Stimulated activated CD8-positive, alpha-beta memory T cell treated with anti-CD3 and anti-CD28 coated beads, Interleukin-12 subunit alpha, Interleukin-12 subunit beta, amount 100 ng/mL, for 1 hour (primary cell): ENCODE measurements around the gene YWHAE.
A peak's percentile ranks its signal among the peaks of the same experiment; 100 is the strongest.
"Not testable (repeated sequence)": the region's sequence is repeated elsewhere in the genome, so short reads cannot be mapped to it uniquely, and the experiment has no call there.

Experiments used
- DNase-seq: peaks from one replicate; pipeline ENCODE4 v3.0.0-alpha.2; 2020; ENCODE audit warnings: low read depth

The YWHAE gene

DNA sequence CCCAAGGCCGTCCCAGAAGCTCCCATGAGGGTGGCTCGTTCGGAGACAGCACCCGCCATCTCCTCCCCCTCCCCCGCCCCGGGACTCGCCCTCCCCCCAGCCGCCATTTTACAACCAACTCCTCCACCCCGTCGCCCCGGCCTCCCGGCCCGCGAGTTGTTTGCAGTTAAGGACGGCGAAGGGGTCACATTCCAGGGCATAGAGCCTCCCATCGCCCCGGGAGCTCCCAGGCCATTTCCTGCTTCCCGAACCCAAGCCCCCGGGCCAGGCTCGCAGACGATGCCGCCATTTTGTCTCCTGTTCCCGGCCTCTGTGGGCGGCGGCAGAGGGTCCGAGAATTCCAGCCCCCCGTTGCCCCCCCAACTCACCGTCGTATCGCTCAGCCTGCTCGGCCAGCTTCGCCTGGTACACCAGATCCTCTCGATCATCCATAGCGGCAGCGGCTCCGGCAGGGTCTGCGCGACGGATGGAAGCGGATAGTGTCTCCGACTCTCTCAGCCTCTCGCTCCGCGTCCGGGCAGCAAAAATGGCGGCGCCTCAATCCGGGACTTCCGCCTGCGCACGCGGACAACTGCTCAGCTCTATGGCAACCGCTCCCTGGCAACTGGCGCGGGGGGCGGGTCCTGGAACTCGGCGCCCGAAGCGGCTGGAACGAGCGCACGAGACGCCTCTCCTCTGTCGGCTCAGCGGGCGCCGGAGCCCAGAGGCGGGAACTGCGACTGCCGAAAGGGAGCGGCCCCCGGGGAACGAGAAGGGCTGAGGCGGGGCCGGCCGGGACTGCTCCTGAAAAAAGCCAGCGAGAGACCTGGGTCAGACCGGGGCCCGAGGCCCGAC lies at the start of gene YWHAE:
YWHAE (minus strand) TSS at position 544 of the 834 bp plus-strand sequence; CDS start at position 432, 112 bp downstream.
- peak; percentile 92 for DNase-seq

DNA sequence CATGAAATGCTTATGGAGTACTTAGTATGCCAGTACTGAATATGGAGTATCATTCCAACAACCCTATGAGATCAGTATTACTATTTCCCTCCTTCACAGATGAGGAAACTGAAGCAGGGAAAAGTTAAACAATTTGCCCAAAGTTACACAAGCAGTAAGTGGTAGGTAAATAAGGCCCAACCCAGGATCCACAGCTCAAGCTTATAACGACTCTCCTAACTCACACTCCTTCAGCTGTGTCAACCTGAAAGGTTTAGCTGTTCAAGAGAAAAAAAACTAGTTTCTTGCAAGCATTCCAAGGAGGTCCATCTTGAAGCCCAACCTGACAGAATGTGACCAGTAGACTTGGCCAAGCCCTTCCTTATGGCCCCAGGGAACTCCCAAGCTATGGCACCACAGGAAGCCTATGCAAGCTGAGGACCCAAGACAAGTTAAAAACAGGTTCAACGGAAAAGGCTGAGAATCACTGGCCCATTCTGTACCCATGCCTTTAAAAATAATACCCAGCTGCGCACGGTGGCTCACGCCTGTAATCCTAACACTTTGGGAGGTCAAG lies 49.5 kb upstream of the YWHAE start:
- DNase-seq, result no peak

DNA sequence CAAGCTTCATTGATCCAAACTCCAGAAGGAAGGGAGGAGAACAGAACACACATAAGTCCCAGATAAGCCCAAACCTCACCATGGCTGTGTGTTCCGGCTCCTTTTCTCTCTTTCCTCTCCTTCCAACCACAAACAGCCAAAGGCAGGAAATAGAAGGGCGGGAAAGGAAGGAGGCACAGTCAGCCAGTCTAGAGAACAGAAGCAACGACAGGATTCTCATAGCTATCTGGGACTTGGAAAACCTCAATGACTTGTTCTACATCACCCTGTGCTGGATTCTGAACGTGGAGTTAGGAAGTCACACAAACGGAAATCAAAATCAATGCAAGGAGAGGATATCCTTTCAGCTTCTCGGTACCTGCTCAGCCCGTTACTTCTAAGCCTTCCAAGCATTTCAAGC lies 47.0 kb upstream of the YWHAE start:
- DNase-seq, result no peak

DNA sequence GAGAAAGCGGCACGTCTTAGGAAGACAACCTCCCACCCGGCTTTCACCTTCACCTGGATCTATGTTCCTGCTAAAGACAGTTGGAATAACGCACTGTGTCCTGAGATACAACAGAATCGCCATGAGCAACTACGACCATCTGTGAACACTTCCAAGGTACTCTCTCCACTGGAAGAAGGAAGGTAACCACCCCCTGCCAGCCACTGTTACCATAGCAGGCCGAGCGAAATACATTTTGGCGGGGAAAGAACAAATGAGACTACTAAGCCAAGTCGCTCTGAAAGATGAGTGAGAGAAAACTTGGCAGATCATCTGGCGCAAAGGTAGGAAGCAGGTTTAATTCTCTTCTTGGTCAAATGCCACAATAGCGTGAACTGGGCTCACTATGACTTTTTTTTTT lies 46.2 kb upstream of the YWHAE start:
- no peak for DNase-seq

DNA sequence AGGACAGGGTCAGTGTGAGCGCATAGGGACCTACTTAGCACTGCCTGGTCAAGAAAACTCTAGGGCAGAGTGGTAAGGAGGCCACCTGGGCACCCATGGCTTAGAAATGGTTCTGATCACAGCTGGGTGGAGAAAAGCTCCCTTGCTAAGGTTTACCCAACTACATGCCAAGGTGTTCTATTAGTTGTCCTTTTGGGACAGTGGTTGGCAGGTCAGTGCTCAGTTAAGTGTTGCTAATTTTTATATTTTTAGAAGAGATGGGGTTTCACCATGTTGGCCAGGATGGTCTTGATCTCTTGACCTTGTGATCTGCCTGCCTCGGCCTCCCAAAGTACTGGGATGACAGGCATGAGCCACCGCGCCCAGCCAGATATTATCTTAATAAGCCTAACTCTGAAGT lies 45.7 kb upstream of the YWHAE start:
- DNase-seq, result not testable (repeated sequence)

GRCh38 chr17:1442721-1443120 lies 42.7 kb upstream of the YWHAE start:
- DNase-seq, result not testable (repeated sequence)

- no peak for DNase-seq
These were observed 42.2 kb upstream of the YWHAE start for GRCh38 chr17:1442187-1442586.

DNA sequence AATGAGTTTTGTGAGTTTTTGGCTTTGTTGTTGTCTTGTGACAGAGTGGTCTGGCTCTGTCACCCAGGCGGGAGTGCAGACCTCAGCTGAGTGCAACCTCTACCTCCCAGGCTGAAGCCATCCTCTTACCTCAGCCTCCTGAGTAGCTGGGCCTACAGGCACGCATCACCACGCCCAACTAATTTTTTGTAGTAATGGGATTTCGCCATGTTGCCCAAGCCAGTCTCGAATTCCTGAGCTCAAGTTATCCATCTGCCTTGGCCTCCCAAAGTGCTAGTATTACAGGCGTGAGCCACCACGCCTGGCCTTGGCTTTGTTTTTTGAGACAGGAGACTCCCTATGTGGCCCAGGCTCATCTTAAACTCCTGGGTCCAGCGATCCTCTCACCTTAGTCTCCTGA lies 40.9 kb upstream of the YWHAE start:
- DNase-seq, result no peak

GRCh38 chr17:1438593-1439083 lies 38.6 kb upstream of the YWHAE start:
- no peak for DNase-seq

DNA sequence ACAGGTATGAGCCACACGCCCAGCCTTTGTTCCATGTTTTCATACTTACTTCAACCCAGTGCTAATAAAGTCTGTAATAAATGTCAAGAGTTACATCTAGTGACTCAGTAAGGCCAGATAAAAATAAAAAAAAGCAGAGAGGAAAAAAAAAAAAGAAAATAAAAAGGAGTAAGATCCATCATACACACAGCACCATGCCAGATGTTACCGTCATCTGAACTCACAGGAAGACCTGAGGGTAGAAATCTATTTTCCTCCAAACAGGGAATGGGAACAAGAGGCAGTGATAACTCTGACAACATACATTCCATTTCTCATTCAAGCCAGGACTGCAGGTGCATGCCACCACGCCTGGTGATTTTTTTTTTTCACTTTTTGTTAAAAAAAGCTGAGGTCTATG lies 35.3 kb upstream of the YWHAE start:
- no peak for DNase-seq

GRCh38 chr17:1434150-1434549 lies 34.1 kb upstream of the YWHAE start:
- DNase-seq, result no peak

GRCh38 chr17:1431631-1432104 lies 31.6 kb upstream of the YWHAE start:
- no peak for DNase-seq

DNA sequence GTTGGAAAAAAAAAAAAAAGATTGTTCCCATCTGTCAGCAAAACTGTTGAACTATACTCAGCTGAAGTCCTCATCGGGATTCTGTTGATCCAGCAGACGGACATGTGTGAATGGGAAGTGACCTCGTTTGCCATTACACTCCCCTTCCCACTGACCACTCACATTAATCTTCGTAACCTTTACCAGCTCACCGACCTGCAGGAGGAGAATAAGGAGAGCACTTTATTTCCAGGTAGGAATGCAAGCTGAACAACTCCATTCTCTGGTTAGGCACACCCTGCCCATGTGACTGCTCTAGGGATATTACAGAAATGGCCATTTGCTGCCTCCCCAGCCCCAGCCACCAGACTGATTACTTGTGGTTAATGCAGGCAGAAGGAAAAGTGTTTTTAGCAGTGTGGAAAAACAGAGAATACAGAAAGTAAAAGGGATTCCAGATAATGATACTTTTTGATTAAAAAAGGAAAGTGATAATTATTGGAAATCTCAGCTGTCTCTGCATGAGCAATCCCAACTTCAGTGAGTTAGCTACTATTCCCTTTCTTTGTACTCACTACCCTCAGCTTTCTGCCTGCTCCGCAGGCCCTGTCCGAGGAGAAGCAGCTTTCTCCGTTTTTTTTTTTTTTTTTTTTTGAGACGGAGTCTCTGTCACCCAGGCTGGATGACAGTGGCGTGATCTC lies 23.6 kb upstream of the YWHAE start:
- DNase-seq, result no peak

GRCh38 chr17:1422885-1423284 lies 22.9 kb upstream of the YWHAE start:
- DNase-seq, result no peak

GRCh38 chr17:1421470-1421869 lies 21.4 kb upstream of the YWHAE start:
- no peak for DNase-seq

- no peak for DNase-seq
These were observed 21.0 kb upstream of the YWHAE start for GRCh38 chr17:1420981-1421380.

GRCh38 chr17:1420163-1420562 lies 20.1 kb upstream of the YWHAE start:
- DNase-seq, result no peak

DNA sequence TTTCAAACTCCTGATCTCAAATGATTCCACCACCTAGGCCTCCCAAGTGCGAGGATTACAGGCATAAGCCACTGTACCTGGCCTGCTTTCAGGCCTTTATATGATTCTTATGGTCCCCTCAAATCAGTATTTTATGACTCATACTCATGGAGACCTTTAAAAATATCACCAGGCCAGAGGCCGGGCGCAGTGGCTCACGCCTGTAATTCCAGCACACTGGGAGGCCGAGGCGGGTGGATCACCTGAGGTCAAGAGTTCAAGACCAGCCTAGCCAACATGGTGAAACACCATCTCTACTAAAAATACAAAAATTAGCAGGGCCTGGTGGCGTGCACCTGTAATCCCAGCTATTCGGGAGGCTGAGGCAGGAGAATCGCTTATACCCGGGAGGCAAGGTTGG lies 18.5 kb upstream of the YWHAE start:
- not testable (repeated sequence) for DNase-seq

GRCh38 chr17:1416414-1416813 lies 16.4 kb upstream of the YWHAE start:
- no peak for DNase-seq

DNA sequence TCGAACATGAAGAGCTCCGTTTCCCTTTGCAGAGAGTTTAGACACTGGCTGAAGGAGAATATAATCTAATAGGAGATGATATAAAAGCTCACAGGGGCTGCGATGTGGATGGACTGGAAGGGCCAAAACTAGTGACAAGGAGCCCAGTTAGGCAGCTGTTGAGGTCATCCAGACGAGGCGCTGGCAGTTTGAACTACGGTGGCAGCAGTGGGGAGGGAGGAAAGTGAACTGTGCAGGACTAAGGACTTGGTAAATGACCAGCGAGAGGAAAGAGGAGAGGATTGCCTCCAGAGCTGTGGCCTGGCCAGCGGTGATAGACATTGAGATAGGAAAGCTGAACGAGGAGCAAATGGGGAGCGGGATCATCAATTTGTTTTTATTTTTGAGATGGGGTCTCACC lies 14.6 kb upstream of the YWHAE start:
- DNase-seq, result no peak

- DNase-seq, result no peak
These were observed 14.1 kb upstream of the YWHAE start for GRCh38 chr17:1414001-1414574.

- DNase-seq, result no peak
These were observed 13.3 kb upstream of the YWHAE start for GRCh38 chr17:1413281-1413791.
